Stimulated activated naive CD8-positive, alpha-beta T cell treated with anti-CD3 and anti-CD28 coated beads, Interleukin-15, amount 100 ng/mL, for 72 hours (primary cell): ENCODE measurements around the gene SLC34A3.
"Not testable (repeated sequence)": the region's sequence is repeated elsewhere in the genome, so short reads cannot be mapped to it uniquely, and the experiment has no call there.

Experiments used
- ATAC-seq: fragments of 150-1000 bp; cut with Tn5 transposase; 2 replicates; pipeline ENCODE4 v1.10.0; 2021; ENCODE audit warnings: mild to moderate bottlenecking, moderate library complexity
- DNase-seq, 2 donors: peaks; one replicate each; pipeline ENCODE4 v3.0.0; 2021 to 2022
- H3K27ac Mint-ChIP-seq, 2 donors: one replicate each; pipeline ENCODE4 v1.8.0; 2022; ENCODE audit warnings: mild to moderate bottlenecking in 2 of 2, mixed read lengths in 2 of 2, moderate library complexity in 2 of 2
- H3K27me3 Mint-ChIP-seq: one replicate; pipeline ENCODE4 v1.8.0; 2022; ENCODE audit warnings: mixed read lengths
- H3K4me1 Mint-ChIP-seq: one replicate; pipeline ENCODE4 v1.8.0; 2022; ENCODE audit warnings: mild to moderate bottlenecking, mixed read lengths
- H3K4me3 Mint-ChIP-seq, 2 donors: one replicate each; pipeline ENCODE4 v1.8.0; 2022; ENCODE audit warnings: mild to moderate bottlenecking in 2 of 2, mixed read lengths in 2 of 2, moderate library complexity in 1 of 2
- H3K9me3 Mint-ChIP-seq, 2 donors: one replicate each; pipeline ENCODE4 v1.8.0; 2022; ENCODE audit warnings: mixed read lengths in 2 of 2

The SLC34A3 gene

DNA sequence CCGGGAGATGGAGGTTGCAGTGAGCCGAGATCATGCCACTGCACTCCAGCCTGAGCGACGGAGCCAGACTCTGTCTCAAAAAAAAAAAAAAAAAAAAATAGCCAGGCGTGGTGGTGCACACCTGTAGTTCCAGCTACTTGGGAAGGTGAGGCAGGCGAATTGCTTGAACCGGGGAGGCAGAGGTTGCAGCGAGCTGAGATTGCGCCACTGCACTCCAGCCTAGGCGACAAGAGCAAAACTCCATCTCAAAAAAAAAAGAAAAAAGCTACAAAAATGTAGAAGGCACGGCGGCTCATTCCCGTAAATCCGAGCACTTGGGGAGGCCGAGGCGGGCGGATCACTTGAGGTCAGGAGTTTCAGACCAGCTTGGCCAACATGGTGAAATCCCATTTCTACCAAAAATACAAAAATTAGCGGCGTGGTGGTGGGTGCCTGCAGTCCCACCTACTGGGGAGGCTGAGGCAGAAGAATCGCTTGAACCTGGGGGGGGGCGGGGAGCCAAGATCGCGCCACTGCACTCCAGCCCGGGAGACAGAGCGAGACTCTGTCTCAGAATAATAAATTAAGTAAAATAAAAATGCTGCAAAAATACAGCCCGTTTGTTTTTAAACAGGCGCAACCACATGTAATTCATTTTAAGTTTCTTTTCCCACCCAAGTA, 9.0 kb downstream of the SLC34A3 start:
- DNase-seq, H3K27me3 Mint-ChIP-seq, ATAC-seq, H3K9me3 Mint-ChIP-seq: not testable (repeated sequence)
- H3K27ac Mint-ChIP-seq = peak overlapping the region; percentile 34 to 69
- H3K4me1 Mint-ChIP-seq = peaks cover 78% of the 10 kb centered on the region
- H3K4me3 Mint-ChIP-seq = peak overlapping the region; percentile 77 to 83

DNA sequence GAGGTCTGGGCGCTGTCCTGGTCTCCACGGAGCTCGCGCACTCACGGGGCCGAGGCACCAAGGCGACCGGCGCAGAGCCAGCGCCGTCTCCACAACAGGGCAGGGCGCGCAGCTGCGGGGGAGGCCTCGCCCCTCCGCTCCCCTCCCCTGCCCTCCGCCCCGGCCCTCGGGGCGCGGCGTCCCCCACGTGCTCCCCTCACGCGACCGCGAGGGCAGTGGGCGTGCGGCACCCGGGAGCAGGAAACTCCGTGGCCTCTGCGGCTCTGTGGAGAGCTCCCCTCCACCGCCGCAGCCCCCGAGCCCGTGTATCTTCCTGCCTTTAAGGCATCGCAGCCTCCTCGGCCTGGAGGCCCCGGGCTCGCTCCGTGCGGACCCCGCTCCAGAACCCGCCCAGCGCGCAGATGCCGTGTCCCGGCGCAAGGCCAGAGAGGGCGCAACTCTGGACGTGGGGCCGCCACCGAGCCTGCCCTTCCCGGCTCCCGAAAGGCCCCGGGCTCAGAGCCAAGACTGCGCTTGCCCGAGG, 9.7 kb downstream of the SLC34A3 start:
- Mint-ChIP-seq H3K4me3 (peak overlapping the region; percentile 83 to 96), H3K27me3 (peaks cover 3% of the 10 kb centered on the region), H3K4me1 (peaks cover 71% of the 10 kb centered on the region), H3K9me3 (no peaks in the 10 kb centered on the region), H3K27ac (no peak overlapping the region)
- DNase-seq (peak in 1 of 2 donors; percentile 80), ATAC-seq (peak; percentile 42)

DNA sequence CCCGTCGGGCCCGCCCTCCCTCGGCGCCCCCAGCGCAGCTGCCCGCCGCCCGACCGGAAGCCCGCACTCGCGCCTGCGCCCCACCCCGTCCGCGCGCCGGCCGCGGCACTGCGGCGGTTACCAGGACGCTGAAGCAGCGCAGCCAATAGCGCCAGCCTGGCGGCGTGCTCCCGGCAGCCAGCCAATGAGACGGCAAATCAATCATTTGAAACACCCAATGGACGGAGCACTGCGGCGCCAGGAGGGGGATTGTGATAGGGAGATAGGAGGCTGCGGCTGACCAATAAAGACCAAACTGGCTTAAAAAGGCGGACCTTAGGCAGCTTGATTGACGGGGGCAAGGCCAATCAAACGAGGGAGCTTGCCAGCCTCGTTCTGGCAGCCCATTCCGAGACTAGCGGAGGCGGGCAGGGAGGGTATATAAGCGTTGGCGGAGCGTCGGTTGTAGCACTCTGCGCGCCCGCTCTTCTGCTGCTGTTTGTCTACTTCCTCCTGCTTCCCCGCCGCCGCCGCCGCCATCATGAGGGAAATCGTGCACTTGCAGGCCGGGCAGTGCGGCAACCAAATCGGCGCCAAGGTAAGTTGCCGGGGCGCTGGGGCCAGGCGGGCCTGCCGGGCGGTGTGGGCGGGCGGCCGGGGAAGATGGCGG, 10.3 kb downstream of the SLC34A3 start, which contains the start of gene TUBB4B:
Gene TUBB4B (plus strand): TSS at position 447 of the 649 bp plus-strand sequence. CDS start 74 bp downstream, at position 521.
- H3K27me3 Mint-ChIP-seq = no peaks in the 10 kb centered on the region
- ATAC-seq = peak; percentile 81
- peak within 1 kb of the TSS; percentile 97 to 100 for H3K27ac Mint-ChIP-seq
- H3K4me3 Mint-ChIP-seq = peak within 1 kb of the TSS; percentile 91 to 96
- DNase-seq = peak; percentile 98 to 99
- H3K4me1 Mint-ChIP-seq = peaks cover 69% of the 10 kb centered on the region
- no peaks in the 10 kb centered on the region for H3K9me3 Mint-ChIP-seq

DNA sequence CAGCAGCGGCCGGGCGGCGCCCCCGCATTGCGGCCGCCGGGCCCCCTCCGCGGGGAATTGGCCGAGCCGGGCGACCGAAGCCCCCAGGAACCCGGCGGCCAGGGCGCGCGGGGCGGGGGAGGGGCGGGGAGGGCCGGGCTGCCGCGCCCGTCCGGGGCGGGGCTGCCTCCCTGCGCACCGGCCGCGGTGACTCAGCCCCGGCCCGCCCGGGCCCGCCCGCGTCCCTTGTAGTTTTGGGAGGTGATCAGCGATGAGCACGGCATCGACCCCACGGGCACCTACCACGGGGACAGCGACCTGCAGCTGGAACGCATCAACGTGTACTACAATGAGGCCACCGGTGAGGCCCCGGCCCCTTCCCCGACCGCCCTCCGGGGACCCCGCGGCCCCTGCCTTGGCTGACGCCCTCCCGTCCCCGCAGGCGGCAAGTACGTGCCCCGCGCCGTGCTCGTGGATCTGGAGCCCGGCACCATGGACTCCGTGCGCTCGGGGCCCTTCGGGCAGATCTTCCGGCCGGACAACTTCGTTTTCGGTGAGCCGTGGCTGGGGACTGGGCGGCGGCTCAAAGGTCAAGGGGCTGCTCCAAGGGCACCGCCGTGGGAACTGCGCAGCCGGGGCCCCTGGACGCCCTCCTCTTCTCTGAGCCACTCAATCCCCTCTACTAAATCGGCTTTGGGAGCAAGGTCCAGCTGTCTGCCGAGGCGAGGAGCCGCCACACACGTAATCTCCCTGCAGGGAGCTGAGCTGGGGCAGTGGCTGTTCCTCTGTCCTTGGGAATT, 11.0 kb downstream of the SLC34A3 start:
- DNase-seq (peak; percentile 60 to 66), ATAC-seq (peak; percentile 30)
- H3K4me1 Mint-ChIP-seq = peaks cover 63% of the 10 kb centered on the region
- H3K4me3 Mint-ChIP-seq = peak overlapping the region; percentile 91 to 96
- peak overlapping the region in 1 of 2 donors; percentile 94 for H3K27ac Mint-ChIP-seq
- no peaks in the 10 kb centered on the region for H3K9me3 Mint-ChIP-seq
- no peaks in the 10 kb centered on the region for H3K27me3 Mint-ChIP-seq

DNA sequence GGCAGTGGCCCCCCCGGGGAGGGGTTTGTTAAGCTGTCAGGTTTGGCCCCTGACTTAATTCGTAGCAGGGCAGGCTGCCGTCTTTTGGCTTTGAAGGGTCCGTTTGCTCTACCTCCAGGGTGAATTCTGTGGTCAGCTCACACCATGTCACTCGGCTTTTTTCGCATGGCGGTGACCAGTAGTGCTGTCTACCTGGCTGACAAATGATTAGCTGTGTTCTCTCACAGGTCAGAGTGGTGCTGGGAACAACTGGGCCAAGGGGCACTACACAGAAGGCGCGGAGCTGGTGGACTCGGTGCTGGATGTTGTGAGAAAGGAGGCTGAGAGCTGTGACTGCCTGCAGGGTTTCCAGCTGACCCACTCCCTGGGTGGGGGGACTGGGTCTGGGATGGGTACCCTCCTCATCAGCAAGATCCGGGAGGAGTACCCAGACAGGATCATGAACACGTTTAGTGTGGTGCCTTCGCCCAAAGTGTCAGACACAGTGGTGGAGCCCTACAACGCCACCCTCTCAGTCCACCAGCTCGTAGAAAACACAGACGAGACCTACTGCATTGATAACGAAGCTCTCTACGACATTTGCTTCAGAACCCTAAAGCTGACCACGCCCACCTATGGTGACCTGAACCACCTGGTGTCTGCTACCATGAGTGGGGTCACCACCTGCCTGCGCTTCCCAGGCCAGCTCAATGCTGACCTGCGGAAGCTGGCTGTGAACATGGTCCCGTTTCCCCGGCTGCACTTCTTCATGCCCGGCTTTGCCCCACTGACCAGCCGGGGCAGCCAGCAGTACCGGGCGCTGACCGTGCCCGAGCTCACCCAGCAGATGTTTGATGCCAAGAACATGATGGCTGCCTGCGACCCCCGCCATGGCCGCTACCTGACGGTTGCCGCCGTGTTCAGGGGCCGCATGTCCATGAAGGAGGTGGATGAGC, 11.8 kb downstream of the SLC34A3 start:
- no peaks in the 10 kb centered on the region for H3K9me3 Mint-ChIP-seq
- peak overlapping the region; percentile 78 to 94 for H3K27ac Mint-ChIP-seq
- peaks cover 54% of the 10 kb centered on the region for H3K4me1 Mint-ChIP-seq
- peak overlapping the region; percentile 81 to 82 for H3K4me3 Mint-ChIP-seq
- no peak for ATAC-seq
- H3K27me3 Mint-ChIP-seq = no peaks in the 10 kb centered on the region
- no peak for DNase-seq

DNA sequence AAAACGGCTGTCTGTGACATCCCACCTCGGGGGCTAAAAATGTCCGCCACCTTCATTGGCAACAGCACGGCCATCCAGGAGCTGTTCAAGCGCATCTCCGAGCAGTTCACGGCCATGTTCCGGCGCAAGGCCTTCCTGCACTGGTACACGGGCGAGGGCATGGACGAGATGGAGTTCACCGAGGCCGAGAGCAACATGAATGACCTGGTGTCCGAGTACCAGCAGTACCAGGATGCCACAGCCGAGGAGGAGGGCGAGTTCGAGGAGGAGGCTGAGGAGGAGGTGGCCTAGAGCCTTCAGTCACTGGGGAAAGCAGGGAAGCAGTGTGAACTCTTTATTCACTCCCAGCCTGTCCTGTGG, 12.5 kb downstream of the SLC34A3 start:
- not testable (repeated sequence) for ATAC-seq, H3K27me3 Mint-ChIP-seq, H3K9me3 Mint-ChIP-seq, DNase-seq
- Mint-ChIP-seq H3K4me3 (peak overlapping the region in 1 of 2 donors; percentile 81), H3K27ac (peak overlapping the region in 1 of 2 donors; percentile 94), H3K4me1 (peaks cover 47% of the 10 kb centered on the region)

DNA sequence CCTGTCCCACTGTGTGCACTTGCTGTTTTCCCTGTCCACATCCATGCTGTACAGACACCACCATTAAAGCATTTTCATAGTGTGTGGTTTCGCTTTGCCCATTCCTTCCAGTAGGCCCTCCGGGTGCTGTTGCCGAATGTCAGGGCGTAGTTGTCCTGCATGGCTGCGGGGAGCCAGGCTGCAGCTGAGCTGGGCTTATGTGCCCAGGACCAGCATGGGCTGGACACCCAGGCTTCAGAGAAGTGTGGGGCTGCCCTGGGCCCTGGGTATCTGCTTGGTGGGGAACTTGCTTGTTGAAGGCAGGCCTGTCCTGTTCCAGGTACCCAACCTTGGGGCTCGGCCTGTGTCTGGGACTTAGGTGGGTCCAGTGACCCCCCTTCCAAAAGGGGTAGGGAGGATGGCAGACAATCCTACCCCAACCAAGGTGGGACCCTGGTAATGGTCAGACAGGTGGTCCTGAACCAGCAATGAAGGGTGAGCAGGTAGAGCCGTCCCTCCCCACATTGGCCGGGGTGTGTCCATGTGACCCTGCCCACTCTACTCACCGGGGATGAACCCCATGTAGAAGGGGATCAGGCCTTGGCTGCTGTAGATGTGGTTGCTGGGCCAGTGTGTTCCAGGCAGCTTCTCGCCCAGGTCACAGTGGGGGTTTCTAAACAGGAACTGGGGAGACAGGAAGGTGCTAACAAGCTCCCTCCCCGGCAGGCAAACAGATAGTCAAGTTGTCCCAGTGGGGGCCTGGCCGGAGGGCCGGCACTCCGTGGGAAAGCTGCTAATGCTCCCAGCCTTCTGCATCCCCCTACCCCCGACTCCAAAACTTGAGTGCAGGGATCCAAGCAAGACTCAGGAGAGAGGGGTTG, 13.2 kb downstream of the SLC34A3 start:
- no peaks in the 10 kb centered on the region for H3K9me3 Mint-ChIP-seq
- no peaks in the 10 kb centered on the region for H3K27me3 Mint-ChIP-seq
- H3K4me1 Mint-ChIP-seq = peaks cover 41% of the 10 kb centered on the region
- ATAC-seq (no peak), DNase-seq (no peak)
- H3K27ac Mint-ChIP-seq = peak overlapping the region; percentile 19 to 94
- peak overlapping the region in 1 of 2 donors; percentile 39 for H3K4me3 Mint-ChIP-seq

DNA sequence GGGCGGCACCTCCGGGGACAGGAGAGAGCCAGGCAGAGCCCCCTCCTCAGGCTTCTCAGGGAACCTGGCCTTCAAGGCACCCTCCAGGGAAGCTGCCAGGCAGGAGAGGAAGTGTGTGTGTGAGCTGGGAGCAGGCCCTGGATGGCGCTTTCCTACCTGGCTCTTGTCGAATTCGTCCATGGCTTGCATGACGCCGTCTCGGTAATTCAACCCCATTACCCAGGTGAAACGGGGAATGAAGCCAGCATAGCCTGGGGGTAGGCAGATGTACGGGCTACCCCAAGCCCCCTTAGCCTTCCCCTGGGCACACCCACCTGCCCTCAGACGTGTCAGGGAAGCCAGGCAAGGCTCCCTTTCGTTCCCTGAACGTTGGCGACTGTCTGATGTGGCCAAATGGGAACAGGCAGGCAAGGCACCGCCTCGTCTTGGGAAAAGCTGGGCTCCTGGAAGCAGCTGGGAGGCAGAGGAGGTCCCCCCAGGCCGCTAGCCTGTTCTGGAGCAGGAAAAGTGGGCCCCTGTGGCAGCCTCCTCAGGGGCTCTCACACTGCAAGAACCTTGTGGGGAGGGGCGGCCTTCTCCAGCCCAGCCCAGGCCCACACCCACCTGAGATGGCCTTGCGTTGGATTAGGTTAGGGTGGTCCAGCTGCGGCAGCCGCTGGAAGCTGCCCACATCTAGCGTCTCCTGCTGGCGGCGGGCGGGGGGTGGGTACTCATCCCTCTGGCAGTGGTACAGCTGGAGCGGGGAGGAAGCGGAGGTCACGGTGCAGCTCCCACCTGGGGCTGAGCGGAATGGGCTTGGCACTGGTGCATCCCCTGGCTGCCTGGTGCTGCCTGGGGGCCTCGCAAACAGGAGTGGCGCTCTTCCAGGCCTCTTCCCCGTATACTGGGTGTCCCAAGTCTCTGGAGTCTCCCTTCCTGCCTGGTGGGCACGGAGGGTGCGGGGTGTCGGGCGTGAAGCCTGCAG, 14.1 kb downstream of the SLC34A3 start:
- H3K4me1 Mint-ChIP-seq = peaks cover 32% of the 10 kb centered on the region
- DNase-seq (peak in 1 of 2 donors; percentile 24), ATAC-seq (no peak)
- H3K27ac Mint-ChIP-seq = peak overlapping the region; percentile 19 to 93
- no peaks in the 10 kb centered on the region for H3K9me3 Mint-ChIP-seq
- H3K4me3 Mint-ChIP-seq = no peak overlapping the region
- no peaks in the 10 kb centered on the region for H3K27me3 Mint-ChIP-seq

DNA sequence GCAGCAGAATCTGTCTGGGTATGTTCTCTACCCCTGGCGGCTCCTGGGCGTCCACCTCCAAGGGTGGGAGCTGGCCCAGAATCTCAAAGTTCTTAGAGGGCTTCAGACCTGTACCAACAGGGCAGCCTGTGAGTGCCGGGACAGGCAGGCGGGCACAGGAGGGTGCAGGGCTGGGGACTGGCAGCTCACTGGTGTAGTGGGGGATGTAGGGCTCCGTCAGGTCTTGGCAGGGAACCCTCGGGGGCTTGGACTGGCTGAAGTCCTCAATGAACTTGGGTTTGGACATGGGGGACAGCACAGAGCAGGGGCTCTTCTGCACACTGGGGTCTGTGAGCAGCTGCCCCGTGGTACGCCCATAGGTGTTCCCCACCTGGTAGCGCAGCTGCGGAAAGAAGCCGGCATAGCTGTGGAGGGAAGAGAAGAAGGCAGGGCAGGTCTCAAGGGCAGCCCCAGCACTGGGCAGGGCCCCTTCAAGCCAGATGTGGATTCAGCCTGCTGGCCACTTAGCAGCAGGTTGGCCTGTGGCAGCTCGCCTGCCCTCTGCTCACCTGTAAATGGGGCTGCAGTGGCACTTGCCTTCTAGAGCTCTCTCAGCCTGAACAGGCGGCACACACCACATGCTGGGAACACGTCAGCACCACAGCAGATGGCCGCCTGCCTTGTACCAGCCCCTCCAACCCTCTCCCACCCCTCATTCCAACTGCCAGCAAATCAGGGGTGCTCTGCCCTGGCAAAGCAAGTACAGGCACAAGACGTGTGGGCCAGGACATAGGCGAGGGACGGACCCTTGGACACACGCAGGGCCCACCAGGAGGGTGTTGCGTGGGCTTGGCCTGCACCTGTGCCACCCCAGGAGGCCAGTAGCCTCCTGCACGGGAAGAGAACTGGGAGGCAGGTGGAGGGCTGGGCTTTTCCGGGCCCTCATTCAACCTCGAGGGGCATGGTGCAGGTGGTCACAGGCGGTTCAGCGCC, 15.0 kb downstream of the SLC34A3 start:
- Mint-ChIP-seq H3K9me3 (no peaks in the 10 kb centered on the region), H3K27ac (peak overlapping the region in 1 of 2 donors; percentile 90), H3K4me3 (no peak overlapping the region), H3K4me1 (peaks cover 31% of the 10 kb centered on the region), H3K27me3 (no peaks in the 10 kb centered on the region)
- ATAC-seq (no peak), DNase-seq (peak in 1 of 2 donors; percentile 15)

DNA sequence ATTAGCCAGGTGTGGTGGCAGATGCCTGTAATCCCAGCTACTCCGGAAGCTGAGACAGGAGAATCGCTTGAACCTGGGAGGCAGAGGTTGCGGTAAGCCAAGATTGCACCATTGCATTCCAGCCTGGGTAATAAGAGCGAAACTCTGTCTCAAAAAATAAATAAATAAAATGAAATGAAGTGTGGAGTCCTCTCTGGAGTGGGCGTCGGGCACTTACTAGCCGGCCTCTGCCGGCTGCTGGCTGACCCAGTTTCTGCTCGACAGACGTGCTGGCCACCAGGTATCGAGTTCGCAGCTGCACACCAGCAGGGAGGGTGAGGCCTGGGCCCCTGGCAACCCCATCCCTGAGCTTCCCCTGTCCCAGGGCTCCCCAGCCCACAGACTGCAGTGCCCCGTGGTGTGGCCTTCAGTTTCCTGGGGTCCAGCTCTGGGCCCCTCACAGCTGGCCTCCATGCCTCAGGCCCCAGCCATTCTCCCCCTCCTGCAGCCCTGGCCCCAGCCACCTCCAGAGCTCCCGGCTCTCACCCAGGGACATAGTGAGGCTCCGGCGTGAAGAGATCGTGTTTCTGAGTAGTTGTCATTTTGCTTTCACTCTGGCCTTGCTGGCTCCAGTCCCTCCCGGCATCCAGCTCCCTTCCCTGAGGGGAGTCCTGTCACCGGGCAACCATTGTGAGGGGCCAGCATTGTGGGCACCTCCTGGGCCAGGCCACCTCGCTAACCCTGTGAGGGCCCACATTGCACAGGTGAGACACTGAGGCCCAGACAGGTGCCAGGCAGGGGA, 16.6 kb downstream of the SLC34A3 start:
- DNase-seq = no peak
- Mint-ChIP-seq H3K27ac (no peak overlapping the region), H3K9me3 (no peaks in the 10 kb centered on the region), H3K4me3 (no peak overlapping the region), H3K27me3 (no peaks in the 10 kb centered on the region), H3K4me1 (peaks cover 21% of the 10 kb centered on the region)
- no peak for ATAC-seq

DNA sequence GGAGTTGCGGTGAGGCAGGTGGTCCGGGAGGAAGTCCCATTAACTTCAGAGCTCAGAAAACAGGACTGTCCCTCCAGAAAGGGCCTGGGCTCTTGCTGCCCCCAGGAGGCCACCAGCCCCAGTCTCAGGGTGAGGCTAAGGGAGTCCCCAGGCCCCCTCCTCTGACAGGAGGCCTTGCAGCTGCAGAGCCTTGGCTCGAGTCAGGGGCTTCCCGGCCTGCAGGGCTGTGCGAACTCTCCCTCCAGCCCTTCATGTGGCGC, 17.1 kb downstream of the SLC34A3 start:
- no peaks in the 10 kb centered on the region for H3K27me3 Mint-ChIP-seq
- peaks cover 15% of the 10 kb centered on the region for H3K4me1 Mint-ChIP-seq
- DNase-seq (no peak), ATAC-seq (no peak)
- H3K9me3 Mint-ChIP-seq = no peaks in the 10 kb centered on the region
- no peak overlapping the region for H3K4me3 Mint-ChIP-seq
- H3K27ac Mint-ChIP-seq = no peak overlapping the region
